NB4 (cell line): Measurements from ENCODE around the gene PIK3AP1.
A peak's percentile ranks its signal among the peaks of the same experiment; 100 is the strongest.

ENCODE experiments used
- DNase-seq: peaks from one replicate; pipeline ENCODE4 v3.0.0; 2010; ENCODE audit warnings: low read depth
- H3K4me3 ChIP-seq: one replicate; pipeline ENCODE4 v1.5.1; 2011; ENCODE audit warnings: mild to moderate bottlenecking, low read depth, low read length, moderate library complexity
- MYC ChIP-seq: IDR thresholded peaks from 2 replicates; pipeline ENCODE4 v1.6.1; 2011; ENCODE audit warnings: low read depth, low read length
- POLR2A ChIP-seq: IDR thresholded peaks from 2 replicates; pipeline ENCODE4 v1.6.1; 2011; ENCODE audit warnings: mild to moderate bottlenecking; ENCODE audit not compliant: insufficient read length; ENCODE audit errors: extremely low read depth
- TF ChIP-seq, protein P1 (sequence below): IDR thresholded peaks from 2 replicates; pipeline ENCODE4 v1.6.1; 2011; ENCODE audit warnings: low read depth, low read length
- TF ChIP-seq, protein P2 (sequence below): IDR thresholded peaks from one replicate; pipeline ENCODE4 v1.5.1; 2012; ENCODE audit warnings: low read depth, low read length

The PIK3AP1 gene

DNA sequence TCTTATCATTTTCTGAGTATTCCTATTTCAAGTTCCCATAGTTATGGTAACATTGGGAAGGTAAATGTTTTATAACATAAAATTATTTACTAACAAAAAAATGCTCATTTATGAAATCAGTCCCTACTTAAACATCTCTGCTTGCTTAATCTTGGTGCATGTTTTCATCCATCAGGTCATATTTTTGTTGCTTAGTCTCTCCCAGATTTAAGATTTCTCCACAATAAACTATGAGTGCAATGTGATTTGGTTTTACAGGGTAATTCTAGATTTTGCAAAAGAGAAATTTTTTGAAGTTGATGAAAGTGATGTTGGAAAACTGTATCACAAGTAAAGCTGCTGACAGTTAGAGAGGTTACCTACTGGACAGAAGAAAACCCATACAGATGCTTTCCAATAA is 28.6 kb downstream of the PIK3AP1 start:
- TF ChIP-seq, protein P1, sequence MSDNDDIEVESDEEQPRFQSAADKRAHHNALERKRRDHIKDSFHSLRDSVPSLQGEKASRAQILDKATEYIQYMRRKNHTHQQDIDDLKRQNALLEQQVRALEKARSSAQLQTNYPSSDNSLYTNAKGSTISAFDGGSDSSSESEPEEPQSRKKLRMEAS = no peak
- TF ChIP-seq POLR2A = no peak
- TF ChIP-seq, protein P2, sequence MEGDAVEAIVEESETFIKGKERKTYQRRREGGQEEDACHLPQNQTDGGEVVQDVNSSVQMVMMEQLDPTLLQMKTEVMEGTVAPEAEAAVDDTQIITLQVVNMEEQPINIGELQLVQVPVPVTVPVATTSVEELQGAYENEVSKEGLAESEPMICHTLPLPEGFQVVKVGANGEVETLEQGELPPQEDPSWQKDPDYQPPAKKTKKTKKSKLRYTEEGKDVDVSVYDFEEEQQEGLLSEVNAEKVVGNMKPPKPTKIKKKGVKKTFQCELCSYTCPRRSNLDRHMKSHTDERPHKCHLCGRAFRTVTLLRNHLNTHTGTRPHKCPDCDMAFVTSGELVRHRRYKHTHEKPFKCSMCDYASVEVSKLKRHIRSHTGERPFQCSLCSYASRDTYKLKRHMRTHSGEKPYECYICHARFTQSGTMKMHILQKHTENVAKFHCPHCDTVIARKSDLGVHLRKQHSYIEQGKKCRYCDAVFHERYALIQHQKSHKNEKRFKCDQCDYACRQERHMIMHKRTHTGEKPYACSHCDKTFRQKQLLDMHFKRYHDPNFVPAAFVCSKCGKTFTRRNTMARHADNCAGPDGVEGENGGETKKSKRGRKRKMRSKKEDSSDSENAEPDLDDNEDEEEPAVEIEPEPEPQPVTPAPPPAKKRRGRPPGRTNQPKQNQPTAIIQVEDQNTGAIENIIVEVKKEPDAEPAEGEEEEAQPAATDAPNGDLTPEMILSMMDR = no peak
- no peak for TF ChIP-seq MYC
- H3K4me3 ChIP-seq = no peak overlapping the region
- DNase-seq = no peak

DNA sequence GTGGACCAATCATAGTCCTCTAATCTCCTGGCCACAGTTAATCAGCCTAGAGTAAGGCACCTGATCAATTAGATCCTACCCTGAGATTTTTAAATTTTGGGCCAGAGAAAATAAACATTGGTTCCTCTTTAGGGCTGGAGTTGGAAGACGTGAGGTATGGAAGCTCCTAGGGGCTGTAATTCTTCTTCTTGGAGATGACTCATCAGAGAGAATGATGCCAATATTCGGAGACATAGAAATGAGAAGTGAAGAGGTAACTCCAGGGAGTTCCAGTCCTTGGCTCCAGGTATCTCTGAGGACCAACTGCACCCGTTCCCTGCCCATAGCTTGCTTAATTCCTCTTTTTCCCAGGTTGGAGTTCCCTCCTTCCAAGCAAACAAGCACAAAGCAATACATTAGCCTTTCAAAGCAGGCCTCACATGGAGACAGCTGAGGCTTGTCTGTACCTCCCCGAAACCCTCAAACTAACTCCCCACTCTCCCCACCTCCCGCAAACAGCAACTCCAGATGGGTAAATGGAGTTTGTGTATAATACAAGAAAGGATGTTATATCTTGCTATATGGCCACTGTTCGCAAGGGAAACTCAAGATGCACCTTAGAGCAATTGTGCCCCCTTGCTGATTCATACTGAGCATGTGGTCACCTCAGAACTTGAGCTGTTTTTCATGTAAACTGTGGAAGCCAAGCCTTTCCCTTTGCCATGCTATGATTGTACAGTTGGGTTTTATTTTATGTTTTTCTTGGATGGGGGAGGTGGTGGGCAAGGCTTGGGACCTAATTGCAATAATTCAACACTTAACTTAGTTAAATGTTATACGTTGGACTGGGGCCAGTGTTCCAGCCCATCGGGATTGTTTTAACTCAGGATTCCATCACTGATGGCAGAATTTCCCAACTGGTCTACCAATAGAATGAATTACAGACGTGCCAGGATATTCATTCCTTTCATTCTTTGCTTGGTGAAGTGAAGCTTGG is 29.3 kb downstream of the PIK3AP1 start:
- peak; percentile 37 for DNase-seq
- TF ChIP-seq MYC = no peak
- TF ChIP-seq, protein P2 = no peak
- TF ChIP-seq, protein P1 = peak; percentile 52; the same call in 1 of the 2 replicates
- TF ChIP-seq POLR2A = no peak
- no peak overlapping the region for H3K4me3 ChIP-seq

DNA sequence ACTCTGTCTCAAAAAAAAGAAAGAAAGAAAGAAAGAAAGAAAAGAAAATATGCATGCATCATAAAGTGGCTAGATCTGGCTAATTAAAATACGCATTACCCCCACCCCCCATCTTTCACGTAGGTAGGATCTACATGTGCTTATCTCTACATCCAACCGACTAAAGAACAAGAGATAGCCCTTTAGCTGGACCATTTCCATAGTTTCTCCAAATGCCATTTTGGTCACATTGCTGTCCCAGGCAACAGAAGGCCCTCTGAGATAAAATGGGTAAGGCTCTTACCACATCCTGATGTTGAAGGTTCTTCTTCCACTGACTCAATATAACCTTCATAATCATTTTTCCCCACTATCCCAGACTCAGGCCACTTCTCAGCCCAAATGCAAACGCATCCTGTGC is 31.5 kb downstream of the PIK3AP1 start:
- no peak for DNase-seq

DNA sequence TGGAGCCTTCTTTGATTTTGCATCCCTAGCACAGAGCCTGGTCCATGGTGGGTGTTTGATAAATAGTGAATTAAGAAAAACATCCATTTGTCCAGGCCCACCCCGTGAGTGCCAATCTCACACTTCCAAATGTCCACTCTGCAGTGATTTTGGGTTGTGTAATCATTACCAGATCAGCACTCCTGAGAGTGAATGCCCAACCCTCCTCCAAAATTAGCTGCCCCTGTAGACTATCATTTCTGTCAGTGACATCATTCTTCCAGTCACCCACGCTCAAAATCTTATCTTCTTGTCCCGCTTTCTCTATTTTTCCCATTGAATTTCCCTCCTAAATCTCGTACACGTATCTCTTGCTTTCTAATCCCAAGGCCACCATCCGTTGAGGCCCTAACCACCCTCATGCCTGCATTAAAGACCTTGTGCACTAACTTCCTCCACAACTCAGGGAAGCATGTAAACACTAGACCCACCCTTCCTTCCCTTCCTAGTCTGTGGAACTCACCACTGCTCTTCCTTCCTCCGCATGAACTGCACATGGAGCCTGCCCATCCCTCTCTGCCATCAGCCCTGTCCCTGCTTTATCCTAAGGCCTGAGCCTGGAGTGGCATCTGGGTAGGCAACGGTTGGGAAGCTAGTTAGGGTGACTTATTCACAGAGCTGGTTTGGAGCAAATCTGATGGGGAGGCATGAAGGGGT is 32.8 kb downstream of the PIK3AP1 start:
- no peak for DNase-seq
- H3K4me3 ChIP-seq = no peak overlapping the region
- TF ChIP-seq, protein P2 = no peak
- TF ChIP-seq POLR2A = no peak
- TF ChIP-seq MYC = no peak
- TF ChIP-seq, protein P1 = no peak

More for the DNA sequence above, 31.5 kb downstream of the PIK3AP1 start:
- TF ChIP-seq, protein P1 = no peak
- TF ChIP-seq MYC = no peak
- TF ChIP-seq, protein P2 = no peak
- TF ChIP-seq POLR2A = no peak
- no peak overlapping the region for H3K4me3 ChIP-seq

DNA sequence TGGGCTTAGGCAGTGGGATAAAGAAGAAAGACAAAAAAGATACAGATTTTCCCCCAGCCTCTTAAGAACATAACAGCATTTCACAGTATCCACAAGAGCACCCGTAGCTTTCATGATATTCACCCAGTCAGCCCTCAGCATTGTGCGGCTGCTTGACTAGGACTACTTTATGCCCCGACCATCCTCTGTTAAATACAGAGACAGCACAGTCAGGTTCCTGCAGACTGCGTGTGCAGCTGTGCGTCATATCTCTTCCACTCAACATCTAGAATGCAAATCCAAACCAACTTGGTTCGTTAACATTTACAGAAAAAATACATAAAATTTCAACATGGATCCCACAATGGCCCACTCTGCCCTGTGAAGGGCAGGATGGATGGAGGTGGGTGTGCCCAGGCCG is 33.8 kb downstream of the PIK3AP1 start:
- H3K4me3 ChIP-seq = no peak overlapping the region
- no peak for TF ChIP-seq POLR2A
- no peak for TF ChIP-seq MYC
- TF ChIP-seq, protein P1 = no peak
- TF ChIP-seq, protein P2 = no peak
- DNase-seq = no peak
